H9 (cell line): ENCODE results near the gene BOD1L1. TPM values are rescaled to one million over a fixed set of nuclear protein-coding genes. Genes with fewer than 3 reads are reported as not detected.

ENCODE experiments used
- DNase-seq: peaks from one replicate; pipeline ENCODE4 v3.0.0-alpha.2; 2017
- H2AFZ ChIP-seq: one replicate; pipeline ENCODE4 v1.6.1; 2013; ENCODE audit warnings: mild to moderate bottlenecking, low read length, control low read depth, moderate library complexity
- H2AK5ac ChIP-seq: 2 replicates; pipeline ENCODE4 v1.6.1; 2013; ENCODE audit warnings: low read length, control low read depth, mixed read lengths; ENCODE audit not compliant: insufficient read length
- H2BK120ac ChIP-seq: one replicate; pipeline ENCODE4 v1.6.1; 2013; ENCODE audit warnings: low read depth, mild to moderate bottlenecking, low read length, control low read depth, inconsistent platforms; ENCODE audit not compliant: poor library complexity, severe bottlenecking
- H2BK12ac ChIP-seq: 2 replicates; pipeline ENCODE4 v1.6.1; 2013; ENCODE audit warnings: low read length, control low read depth, mixed read lengths, low read depth; ENCODE audit not compliant: insufficient read length
- H2BK15ac ChIP-seq: 2 replicates; pipeline ENCODE4 v1.6.1; 2013; ENCODE audit warnings: low read depth, low read length, control low read depth
- H2BK20ac ChIP-seq: one replicate; pipeline ENCODE4 v1.6.1; 2013; ENCODE audit warnings: low read depth, mild to moderate bottlenecking, low read length, control low read depth, inconsistent platforms; ENCODE audit not compliant: poor library complexity, severe bottlenecking
- H2BK5ac ChIP-seq: 2 replicates; pipeline ENCODE4 v1.6.1; 2013; ENCODE audit warnings: low read length, control low read depth, mixed read lengths; ENCODE audit not compliant: insufficient read length
- H3K14ac ChIP-seq: 2 replicates; pipeline ENCODE4 v1.6.1; 2013; ENCODE audit warnings: low read length, control low read depth; ENCODE audit not compliant: insufficient read depth
- H3K18ac ChIP-seq: 2 replicates; pipeline ENCODE4 v1.6.1; 2013; ENCODE audit warnings: low read depth, mild to moderate bottlenecking, mixed read lengths, low read length, control low read depth; ENCODE audit not compliant: insufficient read length
- H3K23ac ChIP-seq: 2 replicates; pipeline ENCODE4 v1.6.1; 2013; ENCODE audit warnings: low read length, control low read depth, mixed read lengths, low read depth; ENCODE audit not compliant: insufficient read length
- H3K23me2 ChIP-seq: 2 replicates; pipeline ENCODE4 v1.6.1; 2013; ENCODE audit warnings: low read depth, mild to moderate bottlenecking, mixed read lengths, low read length, control low read depth; ENCODE audit not compliant: insufficient read length, poor library complexity, severe bottlenecking
- H3K27ac ChIP-seq: 2 replicates; pipeline ENCODE4 v1.5.1; 2013; ENCODE audit warnings: low read length, control low read depth, mixed read lengths, low read depth; ENCODE audit not compliant: insufficient read length
- H3K27me3 ChIP-seq: 2 replicates; pipeline ENCODE4 v1.6.1; 2013; ENCODE audit warnings: low read length, control low read depth, inconsistent platforms; ENCODE audit not compliant: insufficient read depth
- H3K4ac ChIP-seq: 2 replicates; pipeline ENCODE4 v1.6.1; 2013; ENCODE audit warnings: low read depth, mild to moderate bottlenecking, control low read depth, inconsistent platforms, low read length, moderate library complexity
- H3K4me1 ChIP-seq: 2 replicates; pipeline ENCODE4 v1.6.1; 2013; ENCODE audit warnings: low read length, control low read depth, inconsistent platforms; ENCODE audit not compliant: insufficient read depth
- H3K4me2 ChIP-seq: 2 replicates; pipeline ENCODE4 v1.6.1; 2013; ENCODE audit warnings: low read length, control low read depth, mixed read lengths; ENCODE audit not compliant: insufficient read length, insufficient read depth
- H3K56ac ChIP-seq: 2 replicates; pipeline ENCODE4 v1.6.1; 2013; ENCODE audit warnings: low read depth, mild to moderate bottlenecking, mixed read lengths, low read length, control low read depth; ENCODE audit not compliant: insufficient read length
- H3K79me1 ChIP-seq: 2 replicates; pipeline ENCODE4 v1.6.1; 2013; ENCODE audit warnings: low read depth, mild to moderate bottlenecking, moderate library complexity, low read length, control low read depth, inconsistent platforms; ENCODE audit not compliant: insufficient read depth, poor library complexity, severe bottlenecking
- H3K79me2 ChIP-seq: 2 replicates; pipeline ENCODE4 v1.6.1; 2013; ENCODE audit warnings: low read length, control low read depth, inconsistent platforms; ENCODE audit not compliant: insufficient read depth
- H3K9ac ChIP-seq: 2 replicates; pipeline ENCODE4 v1.6.1; 2013; ENCODE audit warnings: low read length, control low read depth, mixed read lengths; ENCODE audit not compliant: insufficient read length; ENCODE audit errors: extremely low read depth
- H3K9me3 ChIP-seq: one replicate; pipeline ENCODE4 v1.6.1; 2013; ENCODE audit warnings: low read depth, low read length, inconsistent platforms; ENCODE audit not compliant: control insufficient read depth
- H3T11ph ChIP-seq: one replicate; pipeline ENCODE4 v1.6.1; 2013; ENCODE audit warnings: mild to moderate bottlenecking, low read length, control low read depth, inconsistent platforms
- H4K20me1 ChIP-seq: one replicate; pipeline ENCODE4 v1.6.1; 2013; ENCODE audit not compliant: control insufficient read depth, insufficient read length, insufficient read depth
- H4K5ac ChIP-seq: 2 replicates; pipeline ENCODE4 v1.6.1; 2013; ENCODE audit warnings: low read depth, mild to moderate bottlenecking, mixed read lengths, low read length, control low read depth; ENCODE audit not compliant: insufficient read length
- H4K8ac ChIP-seq: replicated peaks from 2 replicates; pipeline ENCODE4 v1.6.1; 2013; ENCODE audit warnings: low read length, control low read depth, mixed read lengths, low read depth; ENCODE audit not compliant: insufficient read length
- H4K91ac ChIP-seq: 2 replicates; pipeline ENCODE4 v1.6.1; 2013; ENCODE audit warnings: low read depth, mild to moderate bottlenecking, moderate library complexity, mixed read lengths, low read length, control low read depth; ENCODE audit not compliant: insufficient read length
- H3K27ac Mint-ChIP-seq, 3 experiments: 2 replicates in 2 of 3; 3 replicates in 1 of 3; pipeline ENCODE4 v1.8.0; 2020 to 2021; ENCODE audit warnings: mixed read lengths in 3 of 3, mild to moderate bottlenecking in 1 of 3, moderate library complexity in 1 of 3
- H3K27me3 Mint-ChIP-seq: 2 replicates; pipeline ENCODE4 v1.8.0; 2021; ENCODE audit warnings: low read depth, mild to moderate bottlenecking, moderate library complexity, mixed read lengths
- H3K36me3 Mint-ChIP-seq, 3 experiments: 2 replicates in 2 of 3; 3 replicates in 1 of 3; pipeline ENCODE4 v1.8.0; 2020 to 2021; ENCODE audit warnings: low read depth in 3 of 3, mixed read lengths in 3 of 3; ENCODE audit not compliant: insufficient read depth in 1 of 3
- H3K4me1 Mint-ChIP-seq, 2 experiments: 2 replicates each; pipeline ENCODE4 v1.8.0; 2020; ENCODE audit warnings: mixed read lengths in 2 of 2
- H3K4me3 Mint-ChIP-seq, 2 experiments: 2 replicates in 1 of 2; 3 replicates in 1 of 2; pipeline ENCODE4 v1.8.0; 2020 to 2021; ENCODE audit warnings: mild to moderate bottlenecking in 2 of 2, mixed read lengths in 2 of 2, moderate library complexity in 1 of 2
- H3K9me3 Mint-ChIP-seq, 2 experiments: 2 replicates in 1 of 2; 3 replicates in 1 of 2; pipeline ENCODE4 v1.8.0; 2020; ENCODE audit warnings: mild to moderate bottlenecking in 2 of 2, mixed read lengths in 2 of 2, moderate library complexity in 1 of 2
- CTCF ChIP-seq: fragments of 200-600 bp; sonication (generic); conservative IDR thresholded peaks from 3 replicates; pipeline ENCODE4 v1.8.0; 2021; ENCODE audit warnings: antibody characterized with exemption, mild to moderate bottlenecking
- WGBS: extraction: QIAGEN DNeasy Blood & Tissue Kit; methylation state at CpG from one replicate; pipeline ENCODE4 v1.1.7; 2013; ENCODE audit warnings: missing lambda C conversion rate, low lambda C conversion rate, mixed read lengths; ENCODE audit not compliant: insufficient read length; ENCODE audit errors: extremely low coverage; 5-methylcytosine and 5-hydroxymethylcytosine counted together
- total RNA-seq: library from RNA; stranded (reverse); gene quantifications from 2 replicates; pipeline ENCODE4 v1.2.1, GENCODE V29; 2021

Gene BOD1L1
- total RNA-seq, 1 experiment from 2014 or later, result 37.8 TPM

- Histone ChIP-seq H2BK15ac (no peak overlapping the region), H3K18ac (no peak overlapping the region), H4K20me1 (no peaks in the 10 kb centered on the region), H3K23ac (no peak overlapping the region), H3K9ac (no peak overlapping the region), H4K91ac (no peak overlapping the region), H2BK20ac (no peak overlapping the region), H2AFZ (no peak overlapping the region), H2BK5ac (no peak overlapping the region), H3K79me1 (no peaks in the 10 kb centered on the region), H2AK5ac (no peak overlapping the region), H3K23me2 (no peaks in the 10 kb centered on the region), H3K14ac (no peak overlapping the region), H2BK12ac (no peak overlapping the region), H3K79me2 (no peaks in the 10 kb centered on the region), H3K27me3 (no peaks in the 10 kb centered on the region), H4K5ac (no peak overlapping the region), H3K9me3 (no peaks in the 10 kb centered on the region), H3T11ph (no peak overlapping the region), H3K4me2 (no peak overlapping the region), H4K8ac (no peak overlapping the region), H3K4ac (no peak overlapping the region), H3K56ac (no peak overlapping the region), H2BK120ac (no peak overlapping the region), H3K4me1 (peaks cover 11% of the 10 kb centered on the region), H3K27ac (no peak overlapping the region)
- WGBS, result no CpG with 5 or more reads among the region's 8 CpGs
- Mint-ChIP-seq H3K36me3 (no peaks in the 10 kb centered on the region), H3K27ac (peak overlapping the region in 2 of 3 experiments; percentile 74 to 82; a peak in 3 of 7 replicates), H3K4me3 (peak overlapping the region in 1 of 2 experiments; percentile 16; a peak in 2 of 5 replicates), H3K9me3 (no peaks in the 10 kb centered on the region), H3K27me3 (peaks cover 1% of the 10 kb centered on the region; the same call in 1 of the 2 replicates), H3K4me1 (peaks cover 34 to 35% of the 10 kb centered on the region in 2 experiments)
- DNase-seq, result peak; percentile 71
- TF ChIP-seq CTCF, result no peak
Measured at GRCh38 chr4:13640149-13640940, 12.8 kb upstream of the BOD1L1 start.
